Hematopoietic multipotent progenitor cell treated with erythropoietin and hydrocortisone succinate and interleukin-3 and kit ligand, for 8 days (in vitro differentiated cells): ENCODE data around the gene KISS1R.

Source experiments
- DNase-seq: peaks from one replicate; pipeline ENCODE4 v3.0.0-alpha.2; 2015

KISS1R gene

GRCh38 chr19:940591-941291 lies 23.6 kb downstream of the KISS1R start:
- DNase-seq, result peak; percentile 92

- no peak for DNase-seq
These were observed 24.4 kb downstream of the KISS1R start for GRCh38 chr19:941292-942132.

GRCh38 chr19:942133-942645 lies 25.1 kb downstream of the KISS1R start:
- no peak for DNase-seq

- DNase-seq, result no peak
These were observed 26.5 kb downstream of the KISS1R start for GRCh38 chr19:943551-944170.

- peak; percentile 95 for DNase-seq
These were observed 27.0 kb downstream of the KISS1R start for GRCh38 chr19:944171-944567.

GRCh38 chr19:944663-945241 lies 27.6 kb downstream of the KISS1R start:
- DNase-seq, result peak; percentile 51

- DNase-seq, result no peak
These were observed 28.5 kb downstream of the KISS1R start for GRCh38 chr19:945401-946252.

GRCh38 chr19:947090-947706 lies 30.1 kb downstream of the KISS1R start:
- DNase-seq, result no peak

GRCh38 chr19:947707-948539 lies 30.8 kb downstream of the KISS1R start:
- DNase-seq, result no peak

- DNase-seq, result no peak
These were observed 31.8 kb downstream of the KISS1R start for GRCh38 chr19:948842-949496.

GRCh38 chr19:950352-951066 lies 33.4 kb downstream of the KISS1R start:
- DNase-seq, result no peak

- DNase-seq, result no peak
These were observed 35.0 kb downstream of the KISS1R start for GRCh38 chr19:952049-952679.

GRCh38 chr19:952680-953444 lies 35.7 kb downstream of the KISS1R start:
- no peak for DNase-seq

GRCh38 chr19:953445-954271 lies 36.5 kb downstream of the KISS1R start:
- no peak for DNase-seq

- no peak for DNase-seq
These were observed 37.1 kb downstream of the KISS1R start for GRCh38 chr19:954272-954671.

- no peak for DNase-seq
These were observed 37.8 kb downstream of the KISS1R start for GRCh38 chr19:954672-955494.
